Lower leg skin (tissue), 4 donors: ENCODE results near the gene OR2F2. TPM values are rescaled to one million over a fixed set of nuclear protein-coding genes. Genes with fewer than 3 reads are reported as not detected.

Experiments
- DNase-seq, 2 donors: peaks; one replicate each; pipeline ENCODE4 v3.0.0-alpha.2; 2019; ENCODE audit warnings: low spot score in 2 of 2
- H3K4me3 ChIP-seq: fragments of 200-600 bp; sonication (generic); 2 replicates; pipeline ENCODE4 v1.5.1; 2017; ENCODE audit warnings: mild to moderate bottlenecking, low read depth; ENCODE audit not compliant: poor library complexity, severe bottlenecking
- CTCF ChIP-seq, 3 donors: fragments of 450-650 bp; IDR thresholded peaks; one replicate each; pipeline ENCODE4 v1.5.1; 2016; ENCODE audit warnings: antibody characterized with exemption in 3 of 3, mild to moderate bottlenecking in 3 of 3, moderate library complexity in 2 of 3
- POLR2A ChIP-seq, 2 donors: fragments of 450-650 bp; IDR thresholded peaks; one replicate each; pipeline ENCODE4 v1.6.1; 2016 to 2017; ENCODE audit warnings: antibody characterized with exemption in 2 of 2, mild to moderate bottlenecking in 1 of 2, moderate library complexity in 1 of 2
- WGBS, 2 donors: methylation state at CpG; one replicate each; pipeline ENCODE4 v1.1.5; 2018; 5-methylcytosine and 5-hydroxymethylcytosine counted together
- intact Hi-C: fragments of 100-400 bp; cut with DNase I; formaldehyde crosslinking; loops from one replicate; pipeline ENCODE4 v1.15.0; 2023; ENCODE audit warnings: low total_unique reads
- total RNA-seq, 4 donors: library from RNA; depleted of rRNA; stranded (reverse); fragments of >200 nt; gene quantifications; one replicate each; pipeline ENCODE4 v1.1.0, GENCODE V29; 2016

The OR2F2 gene
- total RNA-seq, 4 donors from 2014 or later = not detected

- TF ChIP-seq CTCF (IDR thresholded peaks at IDR 0.05) (no peak), POLR2A (IDR thresholded peaks at IDR 0.05) (no peak)
- intact Hi-C loops = no loop called here
- no peak for DNase-seq
Observed at GRCh38 chr7:143891457-143891856, 43.6 kb upstream of the OR2F2 start.

GRCh38 chr7:143892527-143893300 is 42.3 kb upstream of the OR2F2 start:
- intact Hi-C loops = no loop called here
- no peak overlapping the region for H3K4me3 ChIP-seq
- no peak for DNase-seq
- TF ChIP-seq POLR2A (IDR thresholded peaks at IDR 0.05) = no peak
- no peak for TF ChIP-seq CTCF (IDR thresholded peaks at IDR 0.05)
- WGBS, 2 donors = 92 to 93% methylated on average over 5 of the region's 5 CpGs

More at GRCh38 chr7:143891457-143891856, 43.6 kb upstream of the OR2F2 start:
- WGBS, 2 donors = 78 to 90% methylated on average over 2 of the region's 2 CpGs
- no peak overlapping the region for H3K4me3 ChIP-seq

GRCh38 chr7:143896667-143897066 is 38.4 kb upstream of the OR2F2 start:
- H3K4me3 ChIP-seq = no peak overlapping the region
- intact Hi-C loops = no loop called here
- no peak for DNase-seq
- TF ChIP-seq CTCF (IDR thresholded peaks at IDR 0.05) = no peak
- TF ChIP-seq POLR2A (IDR thresholded peaks at IDR 0.05) = no peak

- DNase-seq = no peak
- WGBS, 2 donors = 92 to 96% methylated on average over 1 of the region's 1 CpG
- TF ChIP-seq POLR2A (IDR thresholded peaks at IDR 0.05) (no peak), CTCF (IDR thresholded peaks at IDR 0.05) (no peak)
- no peak overlapping the region for H3K4me3 ChIP-seq
- intact Hi-C loops = no loop called here
Observed at GRCh38 chr7:143898810-143899209, 36.2 kb upstream of the OR2F2 start.

GRCh38 chr7:143900230-143900766 is 34.7 kb upstream of the OR2F2 start:
- no peak for DNase-seq
- TF ChIP-seq CTCF (IDR thresholded peaks at IDR 0.05) (no peak), POLR2A (IDR thresholded peaks at IDR 0.05) (no peak)
- 58 to 62% methylated on average over 5 of the region's 5 CpGs for WGBS, 2 donors
- intact Hi-C loops = no loop called here
- H3K4me3 ChIP-seq = no peak overlapping the region
